VCaP (cell line): ENCODE results near the gene OTOGL.

Source experiments
- H3K27ac ChIP-seq: fragments of 450-650 bp; 2 replicates; pipeline ENCODE4 v1.5.1; 2017
- TF ChIP-seq, protein P1 (sequence below): fragments of 450-650 bp; conservative IDR thresholded peaks from 2 replicates; pipeline ENCODE4 v1.5.1; 2017; ENCODE audit warnings: mild to moderate bottlenecking, moderate library complexity

The OTOGL gene

DNA sequence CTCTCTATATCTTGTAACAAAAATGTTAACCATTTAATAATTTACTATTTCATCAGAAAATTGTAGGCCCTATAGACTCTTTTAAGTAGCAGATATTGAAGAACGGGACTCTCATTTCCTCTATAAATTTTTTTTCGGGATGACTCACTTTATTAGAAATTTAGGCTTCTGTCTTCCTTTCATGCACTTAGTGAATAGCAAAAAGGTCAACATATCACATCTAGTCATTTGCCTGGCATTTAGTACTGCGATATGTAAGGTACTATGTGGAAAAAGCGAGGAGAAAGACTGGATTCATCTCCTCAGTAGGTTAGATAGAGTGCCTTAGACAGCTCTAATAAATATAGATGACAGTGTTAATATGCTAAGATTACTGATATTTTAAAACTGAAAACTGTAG lies 178.4 kb downstream of the OTOGL start:
- H3K27ac ChIP-seq = no peak overlapping the region
- TF ChIP-seq, protein P1, sequence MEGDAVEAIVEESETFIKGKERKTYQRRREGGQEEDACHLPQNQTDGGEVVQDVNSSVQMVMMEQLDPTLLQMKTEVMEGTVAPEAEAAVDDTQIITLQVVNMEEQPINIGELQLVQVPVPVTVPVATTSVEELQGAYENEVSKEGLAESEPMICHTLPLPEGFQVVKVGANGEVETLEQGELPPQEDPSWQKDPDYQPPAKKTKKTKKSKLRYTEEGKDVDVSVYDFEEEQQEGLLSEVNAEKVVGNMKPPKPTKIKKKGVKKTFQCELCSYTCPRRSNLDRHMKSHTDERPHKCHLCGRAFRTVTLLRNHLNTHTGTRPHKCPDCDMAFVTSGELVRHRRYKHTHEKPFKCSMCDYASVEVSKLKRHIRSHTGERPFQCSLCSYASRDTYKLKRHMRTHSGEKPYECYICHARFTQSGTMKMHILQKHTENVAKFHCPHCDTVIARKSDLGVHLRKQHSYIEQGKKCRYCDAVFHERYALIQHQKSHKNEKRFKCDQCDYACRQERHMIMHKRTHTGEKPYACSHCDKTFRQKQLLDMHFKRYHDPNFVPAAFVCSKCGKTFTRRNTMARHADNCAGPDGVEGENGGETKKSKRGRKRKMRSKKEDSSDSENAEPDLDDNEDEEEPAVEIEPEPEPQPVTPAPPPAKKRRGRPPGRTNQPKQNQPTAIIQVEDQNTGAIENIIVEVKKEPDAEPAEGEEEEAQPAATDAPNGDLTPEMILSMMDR = no peak

DNA sequence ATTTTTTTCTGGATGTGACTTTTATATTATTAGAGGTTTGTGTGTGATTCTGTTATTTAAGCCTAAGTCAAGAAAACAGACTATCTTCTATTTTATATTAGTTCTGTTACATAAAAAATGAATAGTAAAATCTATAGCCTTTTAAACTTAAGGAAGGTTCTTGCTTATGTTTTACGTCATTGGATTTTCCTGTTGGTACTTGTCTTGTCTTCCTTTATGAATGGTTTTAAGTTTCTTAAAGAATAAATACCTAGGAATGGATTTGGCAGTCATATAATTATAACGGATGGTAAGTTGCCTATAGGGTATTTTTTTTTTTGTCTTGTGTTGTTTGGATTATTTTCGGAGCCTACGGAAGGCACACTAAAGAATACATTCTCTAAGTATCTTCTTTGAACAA lies 182.9 kb downstream of the OTOGL start:
- TF ChIP-seq, protein P1 = no peak
- H3K27ac ChIP-seq = no peak overlapping the region

DNA sequence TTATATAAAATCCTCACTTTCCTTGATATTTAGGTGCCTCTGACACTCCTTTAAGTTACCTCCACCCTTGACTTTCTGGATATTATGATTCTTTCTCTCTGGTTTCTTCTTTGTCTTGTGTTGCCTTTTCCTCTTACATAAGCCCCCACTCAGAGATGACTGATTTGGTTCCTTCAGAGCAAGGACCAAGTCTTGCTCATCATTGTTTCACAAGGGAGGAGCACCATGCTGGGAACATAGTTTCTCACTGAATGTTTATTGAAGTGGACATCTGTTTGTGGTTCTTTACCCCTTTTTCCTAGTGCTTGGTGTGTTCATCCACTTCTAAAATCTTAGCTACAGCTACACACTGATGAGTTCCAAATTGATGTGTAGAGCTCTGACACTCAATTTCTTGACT lies 183.4 kb downstream of the OTOGL start:
- TF ChIP-seq, protein P1 = no peak

DNA sequence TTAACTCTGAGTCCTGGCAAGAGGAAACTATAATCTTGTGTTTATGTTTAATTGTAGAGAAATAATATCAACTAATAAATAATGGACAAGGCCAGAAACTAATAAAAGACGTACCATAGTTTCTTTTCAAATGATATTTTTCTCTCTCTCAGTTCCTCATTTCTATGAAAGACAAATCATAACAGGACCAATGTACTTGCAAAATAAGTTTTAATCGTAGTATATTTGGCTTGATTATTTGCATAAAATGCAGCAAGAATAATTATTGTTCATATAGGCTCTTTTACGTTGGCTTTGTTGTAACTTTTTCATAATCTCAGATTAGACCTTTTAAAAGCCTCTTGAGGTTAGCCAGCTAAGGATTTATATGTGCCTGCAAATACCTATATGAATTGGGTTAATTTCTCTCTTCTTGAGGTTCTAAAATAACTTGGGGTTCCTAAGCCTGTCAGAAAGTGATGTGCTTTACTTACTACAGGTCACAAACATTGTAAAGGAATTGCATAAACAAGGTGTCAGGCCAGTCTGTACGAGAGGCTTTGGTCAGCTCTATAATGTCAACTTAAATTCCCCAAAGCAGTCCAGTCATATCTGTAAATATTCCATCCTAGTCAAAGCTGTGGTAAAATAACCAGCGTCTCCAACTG lies 191.9 kb downstream of the OTOGL start:
- H3K27ac ChIP-seq = no peak overlapping the region
- TF ChIP-seq, protein P1 = no peak

More for the DNA sequence above, 183.4 kb downstream of the OTOGL start:
- H3K27ac ChIP-seq = no peak overlapping the region

DNA sequence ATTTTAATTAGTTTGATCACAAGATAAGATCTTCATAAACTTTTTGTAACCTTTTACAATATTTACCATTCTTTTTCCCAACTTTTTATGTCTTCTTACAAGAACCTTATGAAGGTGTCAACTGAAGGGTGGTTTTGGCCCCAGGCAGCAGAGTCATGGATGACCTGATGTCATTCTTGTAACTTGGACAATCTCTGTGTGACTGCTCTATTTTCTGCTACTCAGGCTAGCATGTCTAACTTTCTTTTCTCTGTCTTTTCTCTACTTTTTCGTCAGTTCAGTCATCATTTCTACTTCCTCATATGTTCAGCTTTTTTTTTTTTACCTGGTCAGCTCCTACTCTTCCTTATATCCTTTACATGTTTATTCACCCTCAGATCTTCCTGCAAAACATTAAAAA lies 194.0 kb downstream of the OTOGL start:
- TF ChIP-seq, protein P1 = no peak
- H3K27ac ChIP-seq = no peak overlapping the region

DNA sequence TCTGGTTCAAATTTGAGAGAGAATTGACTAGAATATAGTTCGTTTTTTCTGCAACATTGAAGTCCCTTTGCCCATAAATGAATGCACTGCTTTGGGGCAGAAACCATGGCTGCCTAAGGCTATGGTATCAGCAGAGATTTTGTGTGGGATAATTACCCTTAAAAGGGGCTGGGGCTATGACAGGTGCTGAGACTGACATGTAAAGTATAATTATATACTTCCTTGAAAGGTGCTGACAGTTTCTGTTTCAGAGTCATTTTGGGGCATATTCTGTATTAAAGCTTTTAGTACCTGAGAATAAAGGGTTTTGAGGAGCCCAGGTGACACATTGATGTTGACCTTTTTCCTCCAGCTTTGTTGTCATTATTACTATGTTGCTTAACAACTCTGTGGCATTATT lies 194.4 kb downstream of the OTOGL start:
- TF ChIP-seq, protein P1 = no peak
- no peak overlapping the region for H3K27ac ChIP-seq

DNA sequence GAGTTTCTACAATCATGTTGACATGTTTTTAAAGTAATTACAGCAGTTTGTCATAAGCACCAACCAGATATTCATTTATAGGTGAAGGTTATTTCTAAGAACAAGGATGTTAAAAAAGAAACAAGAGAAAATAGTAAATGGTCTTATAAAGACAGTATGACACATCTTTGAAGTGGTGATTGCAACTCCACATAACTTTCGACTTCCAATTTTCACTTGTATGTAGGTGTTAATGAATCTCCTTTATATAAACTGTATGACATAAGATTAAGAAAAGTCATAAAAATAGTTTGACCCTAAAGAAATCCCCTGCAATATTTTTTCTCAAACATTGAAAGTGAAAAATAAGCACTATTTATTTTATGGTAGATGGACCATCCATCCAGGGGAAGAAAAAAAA lies 199.9 kb downstream of the OTOGL start:
- TF ChIP-seq, protein P1 = no peak
- no peak overlapping the region for H3K27ac ChIP-seq
